Chondrocyte (in vitro differentiated cells): ENCODE results near the gene SHC3. TPM values are rescaled to one million over a fixed set of nuclear protein-coding genes. Genes with fewer than 3 reads are reported as not detected.

ENCODE experiments used
- DNase-seq: peaks from one replicate; pipeline ENCODE4 v3.0.0; 2021; ENCODE audit warnings: mixed read lengths, low spot score
- H3K27ac Mint-ChIP-seq: one replicate; pipeline ENCODE4 v1.8.0; 2021; ENCODE audit warnings: mild to moderate bottlenecking, moderate library complexity, mixed read lengths; ENCODE audit not compliant: unreplicated experiment
- H3K27me3 Mint-ChIP-seq: 2 replicates; pipeline ENCODE4 v1.8.0; 2021; ENCODE audit warnings: low read depth, mixed read lengths
- H3K36me3 Mint-ChIP-seq: 2 replicates; pipeline ENCODE4 v1.8.0; 2021; ENCODE audit warnings: low read depth, mixed read lengths
- H3K4me1 Mint-ChIP-seq: 2 replicates; pipeline ENCODE4 v1.8.0; 2021; ENCODE audit warnings: low read depth, mild to moderate bottlenecking, mixed read lengths
- H3K4me3 Mint-ChIP-seq: one replicate; pipeline ENCODE4 v1.8.0; 2021; ENCODE audit warnings: mild to moderate bottlenecking, moderate library complexity, mixed read lengths; ENCODE audit not compliant: unreplicated experiment
- H3K9me3 Mint-ChIP-seq: 2 replicates; pipeline ENCODE4 v1.8.0; 2021; ENCODE audit warnings: low read depth, mixed read lengths
- total RNA-seq: library from RNA; stranded (reverse); gene quantifications from 3 replicates; pipeline ENCODE4 v1.2.1, GENCODE V29; 2021
- TF ChIP-seq, protein P1 (sequence below): fragments of 200-600 bp; sonication (generic); IDR thresholded peaks from 2 replicates; pipeline ENCODE4 v1.5.0; 2021; ENCODE audit warnings: antibody characterized with exemption, mild to moderate bottlenecking, moderate library complexity

SHC3 gene
- total RNA-seq, 1 donor from 2014 or later, result 0.30 TPM

DNA sequence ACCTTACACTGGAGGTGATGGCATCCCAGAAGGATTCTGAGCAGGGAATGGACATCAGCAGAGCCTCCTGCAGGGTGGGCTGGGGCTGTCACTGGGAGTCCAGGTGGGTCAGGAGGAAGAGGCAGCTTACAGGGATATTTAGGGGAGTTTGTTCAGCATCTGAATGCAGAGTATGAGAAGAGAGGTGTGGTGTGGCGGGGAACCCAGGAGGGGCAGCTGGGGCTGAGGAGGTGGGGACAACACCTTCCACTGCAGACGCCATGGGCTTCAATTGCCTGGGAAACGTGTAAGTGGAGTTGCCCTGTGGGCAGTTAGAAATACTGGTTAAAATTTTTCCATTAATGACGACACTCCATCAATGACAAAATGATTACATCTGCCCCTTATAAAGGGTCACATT is 153.9 kb downstream of the SHC3 start:
- Mint-ChIP-seq H3K27ac (no peak overlapping the region), H3K27me3 (no peaks in the 10 kb centered on the region), H3K4me1 (peaks cover 20% of the 10 kb centered on the region), H3K4me3 (no peak overlapping the region), H3K9me3 (peaks cover 5% of the 10 kb centered on the region), H3K36me3 (peaks cover 3% of the 10 kb centered on the region)
- no peak for DNase-seq
- TF ChIP-seq, protein P1, sequence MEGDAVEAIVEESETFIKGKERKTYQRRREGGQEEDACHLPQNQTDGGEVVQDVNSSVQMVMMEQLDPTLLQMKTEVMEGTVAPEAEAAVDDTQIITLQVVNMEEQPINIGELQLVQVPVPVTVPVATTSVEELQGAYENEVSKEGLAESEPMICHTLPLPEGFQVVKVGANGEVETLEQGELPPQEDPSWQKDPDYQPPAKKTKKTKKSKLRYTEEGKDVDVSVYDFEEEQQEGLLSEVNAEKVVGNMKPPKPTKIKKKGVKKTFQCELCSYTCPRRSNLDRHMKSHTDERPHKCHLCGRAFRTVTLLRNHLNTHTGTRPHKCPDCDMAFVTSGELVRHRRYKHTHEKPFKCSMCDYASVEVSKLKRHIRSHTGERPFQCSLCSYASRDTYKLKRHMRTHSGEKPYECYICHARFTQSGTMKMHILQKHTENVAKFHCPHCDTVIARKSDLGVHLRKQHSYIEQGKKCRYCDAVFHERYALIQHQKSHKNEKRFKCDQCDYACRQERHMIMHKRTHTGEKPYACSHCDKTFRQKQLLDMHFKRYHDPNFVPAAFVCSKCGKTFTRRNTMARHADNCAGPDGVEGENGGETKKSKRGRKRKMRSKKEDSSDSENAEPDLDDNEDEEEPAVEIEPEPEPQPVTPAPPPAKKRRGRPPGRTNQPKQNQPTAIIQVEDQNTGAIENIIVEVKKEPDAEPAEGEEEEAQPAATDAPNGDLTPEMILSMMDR, result no peak

DNA sequence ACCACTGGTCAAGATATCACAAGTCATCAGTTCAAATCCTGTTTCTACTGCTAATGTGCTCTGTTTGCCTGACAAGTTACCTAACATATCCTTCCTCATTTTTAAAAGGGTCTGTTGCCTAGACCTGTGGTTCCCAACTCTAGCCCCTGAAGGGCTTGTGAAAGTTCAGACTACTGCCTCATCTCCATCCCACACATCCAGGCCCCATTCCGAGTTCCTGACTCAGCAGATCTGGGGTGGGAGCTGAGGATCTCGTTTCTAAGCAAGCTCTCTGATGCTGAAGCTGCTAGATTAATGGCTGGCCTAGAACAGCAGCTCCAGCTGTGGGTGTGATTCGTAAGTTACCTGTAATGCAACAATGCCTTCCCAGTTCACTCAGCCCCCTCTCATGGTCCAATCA is 154.9 kb downstream of the SHC3 start:
- peaks cover 20% of the 10 kb centered on the region for H3K4me1 Mint-ChIP-seq
- no peaks in the 10 kb centered on the region for H3K27me3 Mint-ChIP-seq
- TF ChIP-seq, protein P1, result no peak
- H3K4me3 Mint-ChIP-seq, result no peak overlapping the region
- no peak for DNase-seq
- peaks cover 4% of the 10 kb centered on the region for H3K9me3 Mint-ChIP-seq
- peak overlapping the region; percentile 27 for H3K27ac Mint-ChIP-seq
- no peaks in the 10 kb centered on the region for H3K36me3 Mint-ChIP-seq

DNA sequence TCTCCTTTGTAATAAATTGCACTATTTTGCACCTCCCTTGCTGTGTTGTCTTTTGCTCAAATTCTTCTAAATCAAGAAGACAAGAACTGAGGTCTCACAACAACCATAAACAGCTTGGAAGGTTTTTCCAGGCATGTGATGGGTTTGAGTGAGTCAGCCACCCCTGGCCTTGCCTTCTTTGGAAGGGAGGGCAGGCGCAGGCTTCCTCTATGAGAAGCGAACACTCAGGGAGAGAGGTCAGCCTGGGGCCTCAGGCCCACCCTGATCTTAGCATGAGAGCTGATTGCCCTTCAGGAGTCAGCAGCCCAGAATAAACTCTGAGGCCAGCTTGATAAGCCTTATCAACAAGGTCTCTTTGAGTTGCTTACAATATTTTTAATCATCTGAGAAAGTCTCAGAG is 155.7 kb downstream of the SHC3 start:
- no peak overlapping the region for H3K27ac Mint-ChIP-seq

DNA sequence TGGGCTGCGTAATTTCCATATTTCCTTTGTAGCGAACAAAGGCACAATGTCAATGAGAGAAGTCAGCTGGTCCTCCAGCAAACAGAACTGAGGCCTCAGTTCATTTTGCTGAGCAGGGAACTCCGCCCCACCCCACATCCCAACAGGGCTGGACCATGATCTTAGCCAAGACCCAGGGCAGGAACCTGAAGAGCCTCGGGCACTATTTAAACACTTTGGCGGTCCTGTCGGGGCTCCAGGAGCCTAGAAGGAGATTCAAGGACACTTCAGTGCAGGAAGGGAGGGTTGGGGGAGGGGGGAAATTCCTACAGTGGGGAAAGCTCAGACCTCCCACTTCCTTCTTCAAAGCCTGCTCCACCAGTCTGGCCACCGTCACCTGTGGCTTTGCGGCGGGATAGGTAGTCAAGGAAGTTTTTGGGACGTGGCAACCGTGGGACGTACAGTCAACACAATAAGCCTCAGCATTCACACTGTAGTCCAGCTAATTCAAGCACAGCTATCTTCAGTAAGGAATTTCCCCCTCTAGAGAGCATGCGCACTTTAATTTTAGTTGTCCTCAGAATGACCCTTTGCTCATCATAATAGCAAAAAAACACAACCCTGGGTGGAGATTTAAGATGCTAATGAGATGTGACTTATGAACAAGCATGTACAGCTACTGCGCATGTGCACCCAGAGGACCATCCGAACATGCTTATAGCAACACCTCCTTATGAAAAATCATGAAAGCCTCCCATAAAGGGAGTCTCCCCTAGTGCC is 156.4 kb downstream of the SHC3 start:
- H3K4me3 Mint-ChIP-seq, result no peak overlapping the region
- peaks cover 9% of the 10 kb centered on the region for H3K9me3 Mint-ChIP-seq
- H3K4me1 Mint-ChIP-seq, result peaks cover 20% of the 10 kb centered on the region
- no peak overlapping the region for H3K27ac Mint-ChIP-seq
- TF ChIP-seq, protein P1, result no peak
- DNase-seq, result no peak
- H3K36me3 Mint-ChIP-seq, result no peaks in the 10 kb centered on the region
- H3K27me3 Mint-ChIP-seq, result no peaks in the 10 kb centered on the region

More for the DNA sequence above, 155.7 kb downstream of the SHC3 start:
- no peaks in the 10 kb centered on the region for H3K36me3 Mint-ChIP-seq
- no peak for DNase-seq
- peaks cover 5% of the 10 kb centered on the region for H3K9me3 Mint-ChIP-seq
- H3K27me3 Mint-ChIP-seq, result no peaks in the 10 kb centered on the region
- TF ChIP-seq, protein P1, result no peak
- H3K4me1 Mint-ChIP-seq, result peaks cover 20% of the 10 kb centered on the region
- H3K4me3 Mint-ChIP-seq, result no peak overlapping the region

DNA sequence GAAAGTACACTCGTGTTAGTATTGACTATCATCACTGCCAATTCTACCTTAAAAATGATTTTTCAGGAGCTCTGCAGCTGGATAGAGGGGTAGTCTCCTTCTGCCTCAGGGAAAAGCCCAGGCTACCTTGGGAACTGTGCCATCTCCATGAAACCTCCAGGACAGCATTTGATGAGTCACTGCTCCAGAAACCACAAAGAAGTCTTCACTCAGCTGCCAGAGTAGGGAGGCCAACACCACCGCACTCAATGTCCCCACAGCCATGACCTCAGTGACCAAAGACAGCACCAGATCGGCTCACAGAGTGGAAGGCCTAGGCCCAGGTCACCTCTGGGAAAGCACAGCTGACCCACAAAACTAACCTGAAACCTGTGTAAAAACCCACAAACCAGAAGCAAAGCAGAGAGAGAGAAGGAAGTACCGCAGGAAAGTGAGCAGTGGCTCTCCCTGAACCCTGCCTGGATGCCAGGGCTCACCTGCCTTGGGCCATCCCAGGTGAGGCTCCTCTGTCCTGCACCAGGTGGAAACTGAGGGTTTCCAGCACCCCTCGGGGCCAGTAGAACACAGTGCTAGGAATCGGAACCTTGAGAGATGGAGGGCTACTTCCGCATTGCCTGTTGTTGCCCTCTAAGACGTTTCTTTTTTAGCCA is 157.3 kb downstream of the SHC3 start:
- Mint-ChIP-seq H3K9me3 (peaks cover 9% of the 10 kb centered on the region), H3K4me1 (peaks cover 20% of the 10 kb centered on the region), H3K27ac (peak overlapping the region; percentile 60), H3K4me3 (no peak overlapping the region), H3K27me3 (no peaks in the 10 kb centered on the region), H3K36me3 (no peaks in the 10 kb centered on the region)
- TF ChIP-seq, protein P1, result no peak
- DNase-seq, result no peak
